GM21825 (cell line): ENCODE results near the gene ELF1.
"Not testable (repeated sequence)": the region's sequence is repeated elsewhere in the genome, so short reads cannot be mapped to it uniquely, and the experiment has no call there.

Experiments
- ATAC-seq: cut with Tn5 transposase; IDR thresholded peaks from one replicate; pipeline ENCODE4 v1.9.1; 2021; ENCODE audit warnings: mild to moderate bottlenecking, moderate library complexity; ENCODE audit not compliant: unreplicated experiment

ELF1 gene

DNA sequence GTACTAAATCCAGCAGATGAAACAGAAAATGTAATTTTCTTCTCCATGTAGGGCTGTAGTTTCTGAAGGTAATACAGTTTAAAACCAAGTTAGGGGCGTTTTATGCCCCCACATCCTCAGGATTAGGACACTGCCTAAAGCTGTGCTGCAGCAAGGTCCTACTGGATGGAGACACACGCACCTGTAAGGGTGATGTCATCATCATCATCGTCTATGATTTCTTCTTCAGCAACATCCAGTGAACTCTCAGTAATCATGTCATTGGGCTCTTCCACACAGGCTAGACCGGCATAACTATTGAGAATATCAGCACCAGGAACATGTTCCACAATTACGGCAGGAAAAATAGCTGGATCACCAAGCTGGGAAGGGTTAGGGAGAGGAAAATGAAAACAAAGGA is 60.5 kb downstream of the ELF1 start:
- no peak for ATAC-seq

DNA sequence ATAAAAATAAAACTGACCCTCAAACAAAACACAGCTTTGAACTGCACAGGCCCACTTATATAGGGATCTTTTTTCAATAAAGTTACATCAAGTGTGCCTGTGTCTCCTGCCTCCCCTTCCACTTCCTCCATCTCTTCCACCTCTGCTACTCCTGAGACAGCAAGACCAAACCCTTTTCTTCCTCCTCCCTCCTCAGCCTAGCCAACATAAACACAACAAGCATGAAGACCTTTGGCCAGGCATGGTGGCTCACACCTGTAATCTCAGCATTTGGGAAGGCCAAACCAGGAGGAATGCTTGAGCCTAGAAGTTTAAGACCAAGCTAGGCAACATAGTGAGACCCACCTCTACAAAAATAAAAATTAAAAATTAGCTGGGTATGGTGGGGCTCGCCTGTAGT is 72.6 kb downstream of the ELF1 start:
- no peak for ATAC-seq

DNA sequence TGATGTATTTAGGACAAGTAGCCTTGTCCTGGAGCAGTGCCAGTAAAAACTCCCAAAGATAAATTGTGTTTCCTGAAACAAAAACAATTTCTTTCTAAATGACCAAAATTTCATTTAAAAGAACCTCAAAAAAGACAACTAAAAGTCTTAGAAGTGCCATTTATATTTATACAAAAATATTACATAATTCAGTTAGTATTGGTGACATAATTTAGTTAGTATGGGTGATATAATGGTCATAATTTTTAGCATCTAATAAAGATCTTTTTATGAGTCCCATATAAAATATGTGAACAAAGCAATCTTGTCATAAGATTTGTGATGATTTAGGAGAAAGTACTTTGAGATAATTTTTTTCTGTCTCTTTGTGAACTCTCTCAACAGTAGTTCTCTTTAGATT is 76.0 kb downstream of the ELF1 start:
- ATAC-seq, result no peak

DNA sequence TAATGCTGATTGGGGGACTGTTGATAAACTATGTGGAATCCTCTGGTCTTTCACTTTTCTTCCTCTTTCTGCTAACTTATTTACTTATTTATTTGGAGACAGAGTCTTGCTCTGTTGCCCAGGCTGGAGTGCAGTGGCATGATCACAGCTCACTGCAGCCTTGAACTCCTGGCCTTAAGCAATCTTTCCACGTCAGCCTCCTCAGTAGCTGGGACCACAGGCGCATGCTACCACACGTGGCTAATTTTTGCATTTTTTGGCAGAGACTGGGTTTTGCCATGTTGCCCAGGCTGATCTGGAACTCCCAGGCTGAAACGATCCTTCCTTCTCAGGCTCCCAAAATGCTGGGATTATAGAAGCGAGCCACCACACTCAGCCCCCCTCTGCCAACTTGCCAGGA is 77.5 kb downstream of the ELF1 start:
- ATAC-seq, result no peak

DNA sequence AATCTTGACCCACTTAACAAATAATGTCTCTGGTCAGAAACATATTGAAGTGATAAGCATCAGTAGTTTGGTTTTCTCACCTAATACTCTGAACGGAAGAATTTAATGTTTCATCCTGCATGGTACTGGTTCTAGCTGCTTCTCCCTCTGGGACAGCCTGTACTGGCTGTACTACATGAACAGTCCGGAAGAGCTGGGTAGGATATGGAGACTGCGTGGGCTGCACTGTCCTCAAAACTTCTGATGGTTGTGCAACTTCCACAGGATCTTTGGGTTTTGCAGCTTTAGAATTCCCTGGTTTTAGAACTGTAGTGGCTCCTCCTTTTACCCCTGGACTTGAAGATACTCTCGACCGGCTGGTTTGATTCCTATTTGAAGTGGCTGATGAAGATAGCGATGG is 78.3 kb downstream of the ELF1 start:
- no peak for ATAC-seq

DNA sequence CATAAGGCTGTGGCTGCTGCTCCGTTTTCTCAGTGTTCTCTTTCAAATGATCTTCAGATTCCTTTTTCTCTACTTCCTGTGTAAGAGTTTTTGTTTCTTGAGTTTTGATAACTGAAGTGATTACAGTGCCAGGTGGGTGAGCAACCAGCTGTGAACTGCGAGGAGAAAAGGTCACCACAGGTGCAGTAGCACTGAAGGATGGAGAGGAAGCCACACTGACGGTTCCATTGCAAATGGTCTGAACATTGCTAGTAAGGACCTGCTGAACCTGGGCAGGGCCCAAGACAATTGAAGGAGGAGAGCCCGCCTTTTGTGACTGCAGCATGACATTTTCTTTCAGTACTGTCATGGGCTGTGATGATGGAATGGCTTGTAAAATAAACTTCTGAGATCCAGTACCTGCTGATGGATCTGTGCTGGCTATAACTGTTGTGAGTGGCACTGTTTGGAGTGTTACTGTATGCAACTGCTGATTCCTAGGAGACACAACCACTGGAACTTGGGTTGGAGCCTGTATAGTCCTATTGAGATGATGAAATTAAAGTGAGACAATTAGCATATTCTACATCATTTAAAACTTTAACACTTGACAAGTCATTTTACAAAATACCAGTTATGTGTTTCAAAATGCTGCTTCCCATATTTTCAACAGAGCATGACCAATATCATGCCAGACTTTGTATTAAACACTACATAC is 85.5 kb downstream of the ELF1 start:
- ATAC-seq, result peak; percentile 77

DNA sequence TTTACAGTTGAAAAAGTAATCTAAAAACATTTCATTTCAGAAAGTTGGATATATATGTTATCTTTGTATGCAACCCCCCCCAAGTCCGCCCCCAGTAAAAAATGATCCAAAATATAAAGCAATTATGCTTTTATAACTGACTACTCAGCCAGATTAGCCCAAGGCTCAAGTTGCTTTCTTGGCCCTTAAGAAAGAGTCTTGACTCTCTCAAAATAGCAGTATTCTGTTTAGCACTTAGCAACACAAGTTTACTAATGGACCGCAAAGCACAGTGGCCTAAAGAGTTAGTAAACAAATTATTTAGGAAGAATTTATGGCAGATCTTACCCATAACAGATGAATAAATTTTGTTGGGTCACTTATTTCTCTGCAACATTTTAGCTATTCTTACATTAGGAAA is 86.9 kb downstream of the ELF1 start:
- ATAC-seq, result no peak

DNA sequence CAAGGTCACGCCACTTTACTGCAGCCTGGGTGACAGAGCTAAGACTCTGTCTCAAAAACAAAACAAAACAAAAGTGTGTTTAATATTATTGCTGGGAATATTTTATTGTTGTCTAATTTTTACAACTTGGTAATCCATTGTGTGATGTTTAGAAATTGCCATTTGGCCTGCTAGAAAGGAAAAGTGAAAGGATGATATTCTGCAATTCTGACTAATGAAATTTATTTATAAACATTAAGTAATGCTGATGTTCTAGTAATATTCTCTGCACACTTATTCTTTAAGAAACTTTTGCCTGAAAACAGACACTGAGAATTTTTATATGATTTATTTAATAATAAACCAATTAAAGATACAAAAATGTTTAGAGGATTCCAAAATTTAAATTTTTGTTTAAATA is 87.4 kb downstream of the ELF1 start:
- ATAC-seq, result no peak

DNA sequence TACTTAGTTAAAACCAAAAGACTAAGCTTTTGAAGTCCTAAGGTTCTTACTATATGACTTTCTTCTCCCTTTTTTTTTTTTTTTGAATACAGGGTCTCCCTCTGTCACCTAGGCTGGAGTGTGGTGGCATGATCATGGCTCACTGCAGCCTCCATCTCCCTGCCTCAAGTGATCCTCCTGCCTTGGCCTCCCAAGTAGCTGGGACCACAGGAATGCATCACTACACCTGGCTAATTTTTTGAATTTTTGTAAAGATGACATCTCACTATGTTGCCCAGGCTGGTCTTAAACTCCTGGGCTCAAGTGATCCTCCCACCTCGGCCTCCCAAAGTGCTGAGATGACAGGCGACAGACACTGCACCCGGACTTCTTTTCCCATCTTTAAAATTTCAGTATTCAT is 89.2 kb downstream of the ELF1 start:
- ATAC-seq, result not testable (repeated sequence)

DNA sequence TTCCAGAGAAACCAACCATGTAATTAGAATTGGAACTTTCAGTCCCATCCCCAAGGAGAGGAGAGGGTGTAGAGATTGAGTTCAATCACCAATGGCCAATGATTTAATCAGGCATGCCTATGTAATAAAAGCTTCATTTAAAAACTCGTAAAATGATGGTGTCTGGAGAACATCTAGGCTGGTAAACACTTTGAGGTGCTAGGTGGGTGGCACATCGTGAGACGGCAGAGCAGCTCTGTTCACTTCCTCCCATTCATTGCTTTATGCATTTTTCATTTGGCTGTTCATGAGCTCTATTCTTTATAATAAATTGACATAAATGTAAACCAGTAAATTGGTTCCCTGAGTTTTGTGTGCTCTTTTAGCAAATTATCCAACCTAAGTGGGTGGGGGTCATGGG is 90.1 kb downstream of the ELF1 start:
- ATAC-seq, result no peak

DNA sequence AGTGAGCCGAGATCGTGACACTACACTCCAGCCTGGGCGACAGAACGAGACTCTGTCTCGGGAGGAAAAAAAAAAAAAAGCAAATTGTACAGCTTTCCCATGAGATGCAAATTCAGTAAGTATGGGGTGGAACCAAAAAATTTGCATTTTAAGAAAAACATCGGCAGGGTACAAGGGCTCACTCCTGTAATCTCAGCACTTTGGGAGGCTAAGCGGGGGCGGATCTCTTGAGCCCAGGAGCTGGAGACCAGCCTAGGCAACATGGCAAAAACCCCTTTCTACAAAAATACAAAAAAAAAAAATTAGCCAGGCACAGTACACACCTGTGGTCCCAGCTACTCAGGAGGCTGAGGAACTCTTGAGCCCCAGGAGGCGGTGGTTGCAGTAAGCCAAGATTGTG is 91.2 kb downstream of the ELF1 start:
- ATAC-seq, result no peak

DNA sequence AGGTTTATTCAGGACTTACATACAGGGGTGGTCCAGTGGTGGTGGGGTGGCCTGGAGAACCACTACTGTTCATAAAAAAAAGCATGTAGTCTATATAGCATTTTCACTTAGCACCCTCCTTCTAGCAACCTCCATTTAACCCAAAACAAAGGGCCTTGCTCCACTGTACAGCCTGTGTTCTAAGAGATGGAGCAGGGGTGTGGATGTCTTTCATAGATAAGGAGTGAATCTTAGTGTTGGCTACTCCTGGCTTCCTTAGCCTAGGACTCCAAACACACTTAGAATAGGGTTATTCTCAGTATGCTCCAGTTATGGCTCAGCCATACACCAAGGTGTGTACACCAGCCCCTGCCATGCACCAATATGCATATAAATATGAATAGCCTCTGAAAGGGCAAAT is 95.2 kb downstream of the ELF1 start:
- no peak for ATAC-seq

DNA sequence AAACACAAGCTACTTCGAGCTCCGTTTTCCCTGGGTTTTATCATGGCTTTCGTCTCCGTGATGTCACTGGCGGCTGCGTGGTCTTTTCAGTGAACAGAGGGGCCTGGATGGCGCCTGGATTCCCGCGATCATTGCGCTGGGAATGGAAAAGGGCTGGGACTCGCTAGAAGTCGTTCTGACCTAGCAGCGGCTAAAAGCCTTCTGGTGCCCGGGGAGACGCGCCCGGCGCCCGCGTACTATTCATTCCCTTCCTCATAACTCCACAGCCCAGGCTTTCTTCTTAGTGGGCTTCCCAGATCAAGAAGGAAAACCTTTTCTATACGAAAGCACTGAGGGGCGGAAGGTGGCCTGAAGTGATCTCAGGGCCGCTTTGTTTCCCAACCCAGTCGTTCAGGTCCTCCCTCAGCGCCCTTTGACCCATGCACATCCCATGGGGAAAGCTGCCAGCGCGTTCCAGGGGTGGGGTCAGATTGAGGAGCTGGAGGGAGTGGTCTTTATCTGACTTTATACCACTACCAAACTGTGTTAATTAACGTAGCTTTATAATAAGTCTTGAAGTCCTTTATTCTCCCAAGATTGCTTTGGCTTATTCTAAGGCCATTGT is 96.6 kb downstream of the ELF1 start:
- no peak for ATAC-seq

DNA sequence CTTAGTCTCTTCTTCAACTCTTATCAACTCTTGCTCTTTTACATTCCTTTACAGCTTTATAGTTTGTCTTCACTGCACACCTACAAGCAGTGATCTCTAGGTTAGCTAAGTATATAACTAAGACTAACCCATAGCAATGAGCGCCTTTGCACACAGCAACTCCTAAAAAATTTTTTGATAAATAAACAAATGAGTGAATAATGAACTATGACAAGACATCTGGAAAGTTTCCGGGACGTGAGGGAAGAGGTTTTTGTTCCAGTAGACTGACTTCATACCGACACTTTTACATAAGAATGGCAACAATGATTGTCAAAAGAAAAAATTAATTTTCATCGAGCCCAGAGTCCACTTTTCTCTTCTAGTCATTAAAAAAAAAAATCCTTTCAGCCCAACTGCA is 98.3 kb downstream of the ELF1 start:
- ATAC-seq, result no peak

DNA sequence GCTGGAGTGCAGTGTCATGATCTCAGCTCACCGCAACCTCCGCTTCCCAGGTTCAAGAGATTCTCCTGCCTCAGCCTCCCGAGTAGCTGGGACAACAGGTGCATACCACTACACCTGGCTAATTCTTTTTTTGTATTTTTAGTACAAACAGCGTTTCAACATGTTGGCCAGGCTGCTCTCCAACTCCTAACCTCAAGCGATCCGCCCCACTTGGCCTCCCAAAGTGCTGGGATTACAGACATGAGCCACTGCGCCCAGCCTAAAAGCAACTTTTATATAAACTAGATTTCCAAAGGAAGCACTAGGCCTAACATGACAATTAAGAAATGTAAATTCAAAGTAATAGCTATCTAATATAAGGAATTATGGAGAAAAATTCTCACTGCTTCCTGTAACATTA is 99.2 kb downstream of the ELF1 start:
- not testable (repeated sequence) for ATAC-seq

DNA sequence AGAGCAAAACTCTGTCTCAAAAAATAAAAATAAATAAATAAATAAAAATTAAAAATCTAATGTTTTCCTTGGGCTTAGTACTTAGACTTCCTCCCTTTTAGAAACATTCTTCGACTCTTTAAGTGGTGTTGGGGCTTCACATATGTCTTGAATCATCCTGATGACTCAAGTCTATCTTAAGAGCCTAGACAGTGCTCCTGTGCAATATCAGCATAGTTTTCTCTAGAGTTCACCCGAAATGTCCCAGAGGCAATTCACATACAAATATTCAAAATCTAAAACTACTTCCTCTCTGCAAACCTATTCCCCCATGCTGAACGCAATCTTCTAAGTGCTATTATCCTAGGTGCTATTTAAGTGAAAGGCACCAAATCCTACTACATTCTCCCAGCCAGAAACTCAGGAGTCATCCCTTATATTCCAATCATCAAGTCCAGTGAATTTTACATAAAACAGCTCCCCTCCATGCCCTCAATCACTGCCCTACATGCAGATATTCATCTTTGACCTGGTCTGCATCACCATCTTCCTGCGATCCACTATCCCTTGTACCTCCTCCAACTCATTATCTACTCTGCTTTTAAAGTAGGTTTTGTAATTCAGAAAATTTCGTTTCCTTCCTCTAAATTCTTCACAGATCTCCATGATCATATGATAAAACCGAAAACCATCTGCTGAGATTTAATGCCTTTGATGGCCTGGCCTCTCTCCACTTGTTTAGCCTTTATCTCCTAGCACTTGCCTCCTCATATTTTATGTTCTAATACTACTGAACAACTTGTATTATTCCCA is 102.7 kb downstream of the ELF1 start:
- no peak for ATAC-seq

DNA sequence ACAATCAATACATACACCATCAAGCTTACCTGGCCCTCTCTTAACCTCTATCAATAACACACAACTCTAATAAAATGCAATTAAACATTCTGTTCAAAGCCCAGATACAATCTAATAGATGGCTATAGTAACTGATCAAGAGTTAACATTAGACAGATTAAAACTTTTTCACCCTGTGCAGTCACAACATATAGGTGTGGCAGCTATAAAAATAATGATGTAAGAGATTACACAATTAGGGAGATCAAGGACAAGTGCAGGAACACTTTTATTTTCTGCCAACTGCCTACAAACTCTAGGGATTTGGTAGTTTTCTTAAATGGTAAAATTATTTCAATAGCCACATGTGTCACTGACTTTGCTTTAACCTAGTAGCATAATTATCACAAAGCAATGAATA is 104.3 kb downstream of the ELF1 start:
- ATAC-seq, result not testable (repeated sequence)

DNA sequence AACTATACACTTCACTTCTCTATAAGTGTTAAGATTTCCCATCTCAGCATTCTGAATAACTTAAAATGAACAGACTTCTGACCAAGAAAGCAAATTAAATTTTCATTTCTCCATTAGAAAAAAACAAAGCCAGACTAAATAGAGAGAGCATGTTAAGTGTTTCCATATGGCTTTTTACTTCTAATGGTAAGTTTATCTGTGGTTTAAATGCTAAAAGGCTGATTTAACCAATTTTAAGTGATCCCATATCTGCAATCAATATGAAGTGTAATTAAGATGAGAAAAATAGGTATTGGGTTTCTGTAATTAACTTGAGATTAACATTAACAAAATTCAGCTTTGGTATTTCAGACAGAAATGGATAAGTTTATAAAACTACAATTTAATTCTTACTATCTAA is 107.8 kb downstream of the ELF1 start:
- no peak for ATAC-seq

DNA sequence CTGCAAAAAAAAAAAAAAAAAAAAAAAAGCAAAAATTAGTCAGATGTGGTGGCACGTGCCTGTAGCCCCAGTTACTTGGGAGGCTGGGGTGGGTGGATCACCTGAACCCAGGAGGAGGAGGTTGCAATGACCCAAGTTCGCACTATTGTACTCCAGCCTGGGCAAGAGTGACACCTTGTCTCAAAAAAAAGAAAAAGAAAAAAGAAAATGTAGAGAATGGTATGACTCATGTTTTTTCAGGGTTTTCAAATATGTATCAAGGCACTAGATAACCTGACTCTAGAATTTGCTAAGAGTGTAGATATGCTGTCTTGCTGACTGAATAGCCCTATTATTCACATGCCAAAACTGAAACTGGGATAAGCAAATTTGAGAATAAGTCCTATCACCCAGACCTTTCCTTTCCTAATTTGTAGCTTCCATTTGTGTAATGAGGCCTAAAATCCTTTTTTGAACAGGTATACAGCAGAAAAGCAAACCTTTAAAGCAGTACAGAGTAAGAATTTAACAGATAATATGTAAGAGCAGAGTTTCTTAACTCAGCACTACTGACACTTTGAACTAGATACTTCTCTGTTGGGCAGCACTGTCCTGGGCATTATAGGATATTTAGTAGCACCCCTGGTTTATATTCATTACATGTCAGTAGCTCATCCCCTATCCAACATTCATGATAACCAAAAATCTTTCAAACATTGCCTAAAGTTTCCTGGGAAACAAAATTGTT is 108.6 kb downstream of the ELF1 start:
- ATAC-seq, result no peak

DNA sequence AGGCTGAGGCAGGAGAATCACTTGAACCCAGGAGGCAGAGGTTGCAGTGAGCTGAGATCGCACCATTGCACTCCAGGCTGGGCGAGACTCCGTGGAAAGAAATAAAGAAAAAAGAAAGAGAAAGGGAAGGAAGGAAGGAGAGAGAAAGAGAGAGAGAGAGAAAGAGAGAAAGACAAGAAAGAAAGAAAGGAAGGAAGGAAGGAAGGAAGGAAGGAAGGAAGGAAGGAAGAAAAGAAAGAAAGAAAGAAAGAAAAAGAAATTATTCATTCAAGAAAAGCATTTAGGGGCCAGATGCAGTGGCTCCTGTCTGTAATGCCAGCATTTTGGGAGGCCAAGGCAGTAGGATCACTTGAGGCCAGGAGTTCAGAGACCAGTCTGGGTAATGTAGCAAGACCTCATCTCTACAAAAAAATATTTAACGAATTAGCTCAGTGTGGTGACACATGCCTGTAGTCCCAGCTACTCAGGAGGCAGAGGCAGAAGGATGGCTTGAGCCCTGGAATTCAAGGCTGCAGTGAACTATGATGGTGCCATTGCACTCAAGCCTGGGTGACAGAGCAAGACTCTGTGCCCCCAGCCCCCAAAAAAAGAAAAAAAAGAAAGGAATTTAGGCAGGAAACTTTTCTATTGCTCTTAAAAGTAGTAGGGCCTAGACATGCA is 109.4 kb downstream of the ELF1 start:
- not testable (repeated sequence) for ATAC-seq

DNA sequence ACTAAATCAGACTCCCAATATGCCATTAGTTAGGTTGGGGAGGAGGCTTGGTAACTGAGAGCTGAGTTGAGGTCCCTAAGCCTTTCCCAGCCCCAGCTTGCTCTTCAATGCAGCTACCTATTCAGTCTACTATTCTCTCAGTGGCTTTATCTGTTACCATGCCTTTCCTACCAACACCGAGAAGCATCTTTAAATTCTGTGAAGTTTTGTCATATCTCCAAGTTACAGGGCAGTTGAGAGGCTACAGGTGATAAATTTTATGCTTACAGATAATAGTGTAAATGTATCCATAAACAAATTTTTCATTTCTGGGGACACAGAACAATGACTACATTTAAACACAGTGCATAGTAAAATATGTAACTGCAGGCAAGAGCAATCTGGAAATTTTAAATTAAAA is 110.6 kb downstream of the ELF1 start:
- no peak for ATAC-seq
